Esophagus squamous epithelium (tissue), 4 donors: ENCODE data around the gene TNFRSF25.

Experiments used
- CTCF ChIP-seq, 6 experiments: fragments of 450-650 bp in 4 of 6; fragments of 200-600 bp in 2 of 6; sonication (generic) in 2 of 6; IDR thresholded peaks; one replicate each; pipeline ENCODE4 v1.5.1; 2016 to 2019; ENCODE audit warnings: antibody characterized with exemption in 6 of 6, mild to moderate bottlenecking in 4 of 6, moderate library complexity in 4 of 6
- POLR2A ChIP-seq, 4 donors: fragments of 450-650 bp; IDR thresholded peaks; one replicate each; pipeline ENCODE4 v1.6.1; 2017; ENCODE audit warnings: antibody characterized with exemption in 4 of 4, mild to moderate bottlenecking in 4 of 4, moderate library complexity in 3 of 4

GRCh38 chr1:6459850-6460265, 6.1 kb downstream of the TNFRSF25 start:
- TF ChIP-seq POLR2A (IDR thresholded peaks at IDR 0.05) = peak in 1 of 4 donors; percentile 16
- no peak for TF ChIP-seq CTCF (IDR thresholded peaks at IDR 0.05)
